Measurements from ENCODE around the gene PLOD2. TPM values are rescaled to one million over a fixed set of nuclear protein-coding genes. Genes with fewer than 3 reads are reported as not detected.

The PLOD2 gene
- total and polyA plus RNA-seq, 9 of the 15 experiments (the other 6 are each of a cell fraction or from before 2014, with no cell fraction given): 0.18 to 1.5 (median 0.58) TPM

DNA sequence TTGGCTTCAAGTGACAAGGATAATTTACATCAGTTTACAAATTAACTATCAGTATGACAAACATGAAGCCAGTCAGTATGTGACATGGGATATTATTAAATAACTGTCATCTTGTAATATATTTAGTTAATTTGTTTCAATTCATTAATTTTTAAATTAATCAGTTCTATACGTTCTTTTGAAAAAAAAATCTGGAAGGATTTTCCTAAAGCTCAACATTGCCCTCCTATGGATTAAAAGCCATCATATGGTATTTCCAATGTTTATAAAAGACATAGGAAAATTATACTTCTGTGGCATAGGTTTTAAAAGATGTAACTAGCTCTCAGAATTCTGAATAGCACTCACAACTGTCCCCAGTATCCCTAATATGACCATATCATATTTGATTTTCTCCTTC lies 134.4 kb downstream of the PLOD2 start:
- DNase-seq (ENCODE audit: extremely low read depth in 1 of 4, low spot score in 3 of 4) (no peak), ATAC-seq (no peak), FAIRE-seq (no peak)
- Histone ChIP-seq H2AFZ (ENCODE audit: low read depth, low read length) (no peak overlapping the region), H3K9ac (ENCODE audit: insufficient read depth in 1 of 2, low read depth in 2 of 2, low read length in 2 of 2) (no peak overlapping the region), H3K4me1 (replicated peaks in 1 of 2; ENCODE audit: control insufficient read depth in 2 of 2, insufficient read depth in 2 of 2, low read length in 2 of 2) (no peaks in the 10 kb centered on the region), H3K36me3 (ENCODE audit: control insufficient read depth, insufficient read depth, low read length) (no peaks in the 10 kb centered on the region), H3K27ac (ENCODE audit: extremely low read depth, low read depth, low read length) (no peak overlapping the region), H3K79me2 (ENCODE audit: control insufficient read depth, insufficient read depth, low read length) (no peaks in the 10 kb centered on the region), H4K20me1 (replicated peaks; ENCODE audit: control insufficient read depth, insufficient read depth, low read length) (no peaks in the 10 kb centered on the region), H3K9me1 (ENCODE audit: control insufficient read depth, insufficient read depth, low read length) (no peaks in the 10 kb centered on the region), H3K27me3 (ENCODE audit: control insufficient read depth in 2 of 2, insufficient read depth in 2 of 2, low read length in 2 of 2) (no peaks in the 10 kb centered on the region), H3K9me3 (replicated peaks; ENCODE audit: control insufficient read depth, insufficient read depth, low read depth, low read length) (no peaks in the 10 kb centered on the region), H3K4me3 (no peak overlapping the region), H3K4me2 (ENCODE audit: insufficient read depth, low read length) (no peak overlapping the region)
- ChIA-PET POLR2A (no interaction called here), CTCF (ENCODE audit: low intra/inter-chr PET ratio) (no interaction called here)
- in situ Hi-C loops (cut with MboI) (no loop called here), intact Hi-C loops (cut with micrococcal nuclease) (no loop called here)
- 10% methylated on average over 1 of the region's 1 CpG for WGBS (ENCODE audit: insufficient coverage, low coverage, missing lambda C conversion rate)
- BruUV-seq (replicated peaks): no TSS peak
- TF ChIP-seq KAT2B (IDR thresholded peaks at IDR 0.05; ENCODE audit: low read depth, low read length) (no peak), MYBL2 (IDR thresholded peaks at IDR 0.05; ENCODE audit: low read depth) (no peak), MYBL2 (CRISPR knock-in tag; IDR thresholded peaks at IDR 0.05; ENCODE audit: borderline replicate concordance) (no peak), USF1 (CRISPR knock-in tag; IDR thresholded peaks at IDR 0.05) (no peak), PRDM10 (IDR thresholded peaks at IDR 0.05; ENCODE audit: partially characterized antibody) (no peak), ZNF707 (CRISPR knock-in tag; conservative IDR thresholded peaks at IDR 0.05) (no peak), STAT5B (CRISPR knock-in tag; IDR thresholded peaks at IDR 0.05) (no peak), ZNF143 (CRISPR knock-in tag; IDR thresholded peaks at IDR 0.05) (no peak), NEUROD1 (IDR thresholded peaks at IDR 0.05; ENCODE audit: borderline replicate concordance, low read depth, low read length, partially characterized antibody) (no peak), BRD9 (IDR thresholded peaks at IDR 0.05; ENCODE audit: low read depth, partially characterized antibody) (no peak), XRCC5 (IDR thresholded peaks at IDR 0.05; ENCODE audit: low read depth, low read length) (no peak), BACH1 (tag; IDR thresholded peaks at IDR 0.05) (no peak), HSF4 (CRISPR knock-in tag; IDR thresholded peaks at IDR 0.05; ENCODE audit: borderline replicate concordance) (no peak), SRSF7 (optimal IDR thresholded peaks at IDR 0.05; ENCODE audit: low read depth, low read length) (no peak), ZNF140 (CRISPR knock-in tag; IDR thresholded peaks at IDR 0.05) (no peak), ZNF165 (CRISPR knock-in tag; IDR thresholded peaks at IDR 0.05; ENCODE audit: borderline replicate concordance) (no peak), ZBED1 (IDR thresholded peaks at IDR 0.05) (no peak)
- TF ChIP-seq, protein P1, sequence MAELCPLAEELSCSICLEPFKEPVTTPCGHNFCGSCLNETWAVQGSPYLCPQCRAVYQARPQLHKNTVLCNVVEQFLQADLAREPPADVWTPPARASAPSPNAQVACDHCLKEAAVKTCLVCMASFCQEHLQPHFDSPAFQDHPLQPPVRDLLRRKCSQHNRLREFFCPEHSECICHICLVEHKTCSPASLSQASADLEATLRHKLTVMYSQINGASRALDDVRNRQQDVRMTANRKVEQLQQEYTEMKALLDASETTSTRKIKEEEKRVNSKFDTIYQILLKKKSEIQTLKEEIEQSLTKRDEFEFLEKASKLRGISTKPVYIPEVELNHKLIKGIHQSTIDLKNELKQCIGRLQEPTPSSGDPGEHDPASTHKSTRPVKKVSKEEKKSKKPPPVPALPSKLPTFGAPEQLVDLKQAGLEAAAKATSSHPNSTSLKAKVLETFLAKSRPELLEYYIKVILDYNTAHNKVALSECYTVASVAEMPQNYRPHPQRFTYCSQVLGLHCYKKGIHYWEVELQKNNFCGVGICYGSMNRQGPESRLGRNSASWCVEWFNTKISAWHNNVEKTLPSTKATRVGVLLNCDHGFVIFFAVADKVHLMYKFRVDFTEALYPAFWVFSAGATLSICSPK (IDR thresholded peaks at IDR 0.05; ENCODE audit: borderline replicate concordance): no peak
